SK-N-SH (cell line): ENCODE results near the gene MGME1. TPM values are rescaled to one million over a fixed set of nuclear protein-coding genes. Genes with fewer than 3 reads are reported as not detected.

Experiments used
- CTCF ChIA-PET: fragments of 300-600, 350-600 bp; formaldehyde crosslinking; extraction: SDS; loops from one replicate; lab custom pipeline; 2021; lab: Yijun Ruan, JAX
- POLR2A ChIA-PET: fragments of 350-600 bp; sonication (Branson Sonifier 250); formaldehyde crosslinking; extraction: SDS; loops from one replicate; lab custom pipeline; 2020; ENCODE audit warnings: antibody characterized with exemption, inconsistent platforms; lab: Yijun Ruan, JAX
- DNase-seq: peaks from one replicate; pipeline ENCODE4 v3.0.0; 2012
- H2AFZ ChIP-seq: fragments of 200-600 bp; sonication (generic); 2 replicates; pipeline ENCODE4 v1.8.1; 2016; ENCODE audit warnings: antibody characterized with exemption, mild to moderate bottlenecking, low read depth
- H3F3A ChIP-seq: fragments of 200-600 bp; sonication (generic); replicated peaks from 2 replicates; pipeline ENCODE3; 2016; ENCODE audit warnings: antibody characterized with exemption, mild to moderate bottlenecking; ENCODE audit not compliant: insufficient read depth
- H3K27ac ChIP-seq, 2 experiments: fragments of 200-500 bp in 1 of 2; fragments of 200-600 bp in 1 of 2; sonication (Bioruptor generic) in 1 of 2; sonication (generic), shearing (Covaris generic) in 1 of 2; 2 replicates each; pipeline versions ENCODE4 v1.5.1 to v1.6.1; 2014 to 2016; ENCODE audit warnings: low read depth in 2 of 2, inconsistent platforms in 1 of 2, low read length in 1 of 2, mild to moderate bottlenecking in 1 of 2, mixed read lengths in 1 of 2
- H3K27me3 ChIP-seq: fragments of 200-600 bp; sonication (generic), shearing (Covaris generic); 2 replicates; pipeline ENCODE4 v1.6.1; 2016; ENCODE audit warnings: mixed run types; ENCODE audit not compliant: insufficient read depth
- H3K36me3 ChIP-seq, 2 experiments: fragments of 200-500 bp in 1 of 2; fragments of 200-600 bp in 1 of 2; sonication (Bioruptor generic) in 1 of 2; sonication (generic) in 1 of 2; replicated peaks in 1 of 2; 2 replicates each; pipeline versions ENCODE3 to v1.5.1; 2014 to 2016; ENCODE audit warnings: low read length in 1 of 2, mild to moderate bottlenecking in 1 of 2; ENCODE audit not compliant: insufficient read depth in 2 of 2, control insufficient read depth in 1 of 2
- H3K4me1 ChIP-seq, 2 experiments: fragments of 200-500 bp in 1 of 2; fragments of 200-600 bp in 1 of 2; sonication (Bioruptor generic) in 1 of 2; sonication (generic), shearing (Covaris generic) in 1 of 2; 2 replicates each; pipeline versions ENCODE4 v1.5.1 to v1.6.1; 2014 to 2016; ENCODE audit warnings: low read depth in 1 of 2, low read length in 1 of 2, mixed run types in 1 of 2; ENCODE audit not compliant: insufficient read depth in 2 of 2, control insufficient read depth in 1 of 2
- H3K4me2 ChIP-seq: fragments of 200-600 bp; sonication (generic), shearing (Covaris generic); 2 replicates; pipeline ENCODE4 v1.6.1; 2017; ENCODE audit warnings: mixed run types
- H3K4me3 ChIP-seq, 2 experiments: fragments of 200-500 bp in 1 of 2; fragments of 200-600 bp in 1 of 2; sonication (Bioruptor generic) in 1 of 2; sonication (generic), shearing (Covaris generic) in 1 of 2; 2 replicates each; pipeline versions ENCODE4 v1.5.1 to v1.8.1; 2014 to 2016; ENCODE audit warnings: low read depth in 2 of 2, inconsistent platforms in 1 of 2, low read length in 1 of 2, mild to moderate bottlenecking in 1 of 2, mixed read lengths in 1 of 2, moderate library complexity in 1 of 2
- H3K79me2 ChIP-seq: fragments of 200-600 bp; sonication (generic); 2 replicates; pipeline ENCODE4 v1.8.1; 2017; ENCODE audit warnings: mild to moderate bottlenecking; ENCODE audit not compliant: insufficient read depth
- H3K9ac ChIP-seq: fragments of 200-600 bp; sonication (generic); 2 replicates; pipeline ENCODE4 v1.6.1; 2017; ENCODE audit warnings: mixed run types
- H3K9me2 ChIP-seq: fragments of 200-600 bp; sonication (generic); 2 replicates; pipeline ENCODE4 v1.6.1; 2017; ENCODE audit warnings: mixed run types
- H3K9me3 ChIP-seq: fragments of 200-600 bp; sonication (generic); 2 replicates; pipeline ENCODE4 v1.6.1; 2017; ENCODE audit warnings: mixed run types, mild to moderate bottlenecking, moderate library complexity
- H4K20me1 ChIP-seq: fragments of 200-600 bp; sonication (generic); 2 replicates; pipeline ENCODE4 v1.6.1; 2017; ENCODE audit warnings: mild to moderate bottlenecking, mixed run types; ENCODE audit not compliant: insufficient read depth
- CHD2 ChIP-seq: fragments of 150-350 bp; IDR thresholded peaks from 2 replicates; pipeline ENCODE4 v1.6.1; 2018; ENCODE audit warnings: low read length; ENCODE audit not compliant: partially characterized antibody
- EZH2phosphoT487 ChIP-seq: fragments of 200-600 bp; sonication (generic); IDR thresholded peaks from 2 replicates; pipeline ENCODE4 v1.6.1; 2017; ENCODE audit warnings: low read depth, mixed run types, mild to moderate bottlenecking, antibody characterized with exemption, moderate library complexity, borderline replicate concordance
- FOSL2 ChIP-seq: IDR thresholded peaks from 2 replicates; pipeline ENCODE4 v1.4.0; 2012; ENCODE audit warnings: low read depth, mild to moderate bottlenecking, moderate library complexity, borderline replicate concordance
- GABPA ChIP-seq: IDR thresholded peaks from 2 replicates; pipeline ENCODE4 v1.4.0; 2012; ENCODE audit warnings: low read depth, mild to moderate bottlenecking
- MEF2A ChIP-seq: IDR thresholded peaks from 2 replicates; pipeline ENCODE4 v1.4.0; 2012; ENCODE audit warnings: low read depth, borderline replicate concordance
- MXI1 ChIP-seq: IDR thresholded peaks from 2 replicates; pipeline ENCODE4 v1.6.1; 2012; ENCODE audit warnings: mild to moderate bottlenecking, low read depth, low read length, improper control_type of control experiment
- NRF1 ChIP-seq: IDR thresholded peaks from 2 replicates; pipeline ENCODE4 v1.6.1; 2012; ENCODE audit warnings: low read depth, mild to moderate bottlenecking, low read length
- RFX5 ChIP-seq: IDR thresholded peaks from 2 replicates; pipeline ENCODE4 v1.6.1; 2012; ENCODE audit warnings: mild to moderate bottlenecking, improper control_type of control experiment, low read length
- RXRA ChIP-seq: IDR thresholded peaks from 2 replicates; pipeline ENCODE4 v1.4.0; 2012; ENCODE audit warnings: low read depth, mild to moderate bottlenecking, borderline replicate concordance
- SIN3A ChIP-seq: IDR thresholded peaks from 2 replicates; pipeline ENCODE4 v1.6.1; 2012; ENCODE audit warnings: low read depth, mild to moderate bottlenecking, low read length, moderate library complexity, borderline replicate concordance
- SMC3 ChIP-seq: IDR thresholded peaks from 2 replicates; pipeline ENCODE4 v1.6.1; 2012; ENCODE audit warnings: low read depth, low read length, improper control_type of control experiment
- TCF12 ChIP-seq: IDR thresholded peaks from 2 replicates; pipeline ENCODE4 v1.4.0; 2012
- TEAD4 ChIP-seq: IDR thresholded peaks from 2 replicates; pipeline ENCODE4 v1.4.0; 2012; ENCODE audit warnings: mild to moderate bottlenecking, borderline replicate concordance; ENCODE audit not compliant: insufficient read depth
- USF1 ChIP-seq: IDR thresholded peaks from 2 replicates; pipeline ENCODE4 v1.4.0; 2012; ENCODE audit warnings: low read depth, borderline replicate concordance
- WGBS: methylation state at CpG from one replicate; pipeline ENCODE4 v1.1.6; 2017; ENCODE audit warnings: low lambda C conversion rate; 5-methylcytosine and 5-hydroxymethylcytosine counted together
- polyA plus RNA-seq, 3 experiments: library from polyadenylated mRNA; depleted of rRNA; stranded (reverse); fragments of >200 nt; gene quantifications; 2 replicates each; pipeline ENCODE4 v1.2.3, GENCODE V29; 2012
- TF ChIP-seq, protein P1 (sequence below): IDR thresholded peaks from 2 replicates; pipeline ENCODE4 v1.4.0; 2012; ENCODE audit warnings: low read depth, borderline replicate concordance
- TF ChIP-seq, protein P2 (sequence below): fragments of 150-350 bp; IDR thresholded peaks from 2 replicates; pipeline ENCODE4 v1.6.1; 2017; ENCODE audit warnings: antibody characterized with exemption, low read length, low read depth, borderline replicate concordance

Gene MGME1
- polyA plus RNA-seq, 1 of the 3 experiments (the other 2 are of a cell fraction): 7.9 TPM

- TF ChIP-seq, protein P1, sequence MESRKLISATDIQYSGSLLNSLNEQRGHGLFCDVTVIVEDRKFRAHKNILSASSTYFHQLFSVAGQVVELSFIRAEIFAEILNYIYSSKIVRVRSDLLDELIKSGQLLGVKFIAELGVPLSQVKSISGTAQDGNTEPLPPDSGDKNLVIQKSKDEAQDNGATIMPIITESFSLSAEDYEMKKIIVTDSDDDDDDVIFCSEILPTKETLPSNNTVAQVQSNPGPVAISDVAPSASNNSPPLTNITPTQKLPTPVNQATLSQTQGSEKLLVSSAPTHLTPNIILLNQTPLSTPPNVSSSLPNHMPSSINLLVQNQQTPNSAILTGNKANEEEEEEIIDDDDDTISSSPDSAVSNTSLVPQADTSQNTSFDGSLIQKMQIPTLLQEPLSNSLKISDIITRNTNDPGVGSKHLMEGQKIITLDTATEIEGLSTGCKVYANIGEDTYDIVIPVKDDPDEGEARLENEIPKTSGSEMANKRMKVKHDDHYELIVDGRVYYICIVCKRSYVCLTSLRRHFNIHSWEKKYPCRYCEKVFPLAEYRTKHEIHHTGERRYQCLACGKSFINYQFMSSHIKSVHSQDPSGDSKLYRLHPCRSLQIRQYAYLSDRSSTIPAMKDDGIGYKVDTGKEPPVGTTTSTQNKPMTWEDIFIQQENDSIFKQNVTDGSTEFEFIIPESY: no peak
- TF ChIP-seq SIN3A (no peak), GABPA (no peak), RFX5 (no peak), TCF12 (no peak)
These were observed 43.5 kb upstream of the MGME1 start (continued) for GRCh38 chr20:17925141-17925939.

- H3K79me2 ChIP-seq: no peaks in the 10 kb centered on the region
- no peak overlapping the region for H3K4me3 ChIP-seq
- TF ChIP-seq EZH2phosphoT487 (no peak), MEF2A (no peak), SMC3 (no peak), USF1 (no peak), CHD2 (no peak), MXI1 (no peak), FOSL2 (no peak), TEAD4 (no peak), RXRA (no peak), NRF1 (no peak)
- TF ChIP-seq, protein P2, sequence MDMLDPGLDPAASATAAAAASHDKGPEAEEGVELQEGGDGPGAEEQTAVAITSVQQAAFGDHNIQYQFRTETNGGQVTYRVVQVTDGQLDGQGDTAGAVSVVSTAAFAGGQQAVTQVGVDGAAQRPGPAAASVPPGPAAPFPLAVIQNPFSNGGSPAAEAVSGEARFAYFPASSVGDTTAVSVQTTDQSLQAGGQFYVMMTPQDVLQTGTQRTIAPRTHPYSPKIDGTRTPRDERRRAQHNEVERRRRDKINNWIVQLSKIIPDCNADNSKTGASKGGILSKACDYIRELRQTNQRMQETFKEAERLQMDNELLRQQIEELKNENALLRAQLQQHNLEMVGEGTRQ: no peak
- TF ChIP-seq, all 33 proteins: peak for 0
- Histone ChIP-seq H3K9me2 (no peaks in the 10 kb centered on the region), H3K27me3 (peaks cover 4% of the 10 kb centered on the region; the same call in 1 of the 2 replicates), H3K36me3 (no peaks in the 10 kb centered on the region), H2AFZ (no peak overlapping the region), H3K4me2 (no peak overlapping the region), H3F3A (no peaks in the 10 kb centered on the region), H3K4me1 (peaks cover 0 to 5% of the 10 kb centered on the region in 2 experiments; a peak in 1 of 4 replicates), H3K27ac (no peak overlapping the region), H3K9ac (no peak overlapping the region), H3K9me3 (no peaks in the 10 kb centered on the region), H4K20me1 (no peaks in the 10 kb centered on the region)
- ChIA-PET POLR2A (no interaction called here), CTCF (interaction anchor here (1.7 kb wide), 1 partner anchor 13 kb away, joined by 6 read pairs; no protein-coding TSS in a partner anchor)
- DNase-seq: no peak
- 73% methylated on average over 1 of the region's 1 CpG for WGBS
These were observed 42.9 kb upstream of the MGME1 start for GRCh38 chr20:17925940-17926300.
